ES-I3 (cell line): Measurements from ENCODE around the gene CALML6.

ENCODE experiments used
- H3K36me3 ChIP-seq: 2 replicates; pipeline ENCODE4 v1.6.1; 2013; ENCODE audit warnings: mild to moderate bottlenecking, low read length, control low read depth, moderate library complexity; ENCODE audit not compliant: insufficient read depth
- H3K4me1 ChIP-seq: 2 replicates; pipeline ENCODE4 v1.6.1; 2013; ENCODE audit warnings: mild to moderate bottlenecking, control low read depth, low read length; ENCODE audit not compliant: insufficient read depth
- H3K9ac ChIP-seq: 2 replicates; pipeline ENCODE4 v1.6.1; 2013; ENCODE audit warnings: low read depth, mild to moderate bottlenecking, low read length, moderate library complexity
- H3K9me3 ChIP-seq: 2 replicates; pipeline ENCODE4 v1.6.1; 2013; ENCODE audit warnings: mild to moderate bottlenecking, low read length, moderate library complexity; ENCODE audit not compliant: control insufficient read depth, insufficient read depth

CALML6 gene

DNA sequence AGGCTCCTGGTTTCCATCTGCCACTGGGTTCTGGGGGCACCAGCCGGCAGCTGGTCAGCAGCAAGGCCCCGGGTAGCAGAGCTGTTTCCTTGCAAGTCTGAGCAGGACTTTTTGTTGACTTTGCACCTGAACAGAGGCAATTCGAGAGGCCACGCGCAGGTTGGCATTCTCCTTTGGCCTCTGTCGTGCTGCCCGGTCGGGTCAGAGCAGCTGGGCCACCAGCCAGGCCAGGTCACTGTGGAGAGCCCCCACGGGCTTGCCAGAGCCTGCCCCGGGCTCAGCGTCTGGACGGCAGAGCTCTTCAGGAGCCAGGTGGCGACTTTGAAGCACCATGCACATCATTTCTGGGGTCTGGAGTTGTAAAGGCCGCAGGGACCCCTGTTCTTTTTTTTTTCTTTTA lies 32.4 kb downstream of the CALML6 start:
- Histone ChIP-seq H3K36me3 (no peaks in the 10 kb centered on the region), H3K9ac (no peak overlapping the region), H3K4me1 (peaks cover 5% of the 10 kb centered on the region; the same call in 1 of the 2 replicates), H3K9me3 (peaks cover 7% of the 10 kb centered on the region)

GRCh38 chr1:1948783-1949182 lies 33.7 kb downstream of the CALML6 start:
- Histone ChIP-seq H3K9ac (no peak overlapping the region), H3K36me3 (no peaks in the 10 kb centered on the region), H3K9me3 (peaks cover 7% of the 10 kb centered on the region), H3K4me1 (peaks cover under 1% of the 10 kb centered on the region; the same call in 1 of the 2 replicates)

- Histone ChIP-seq H3K36me3 (no peaks in the 10 kb centered on the region), H3K4me1 (no peaks in the 10 kb centered on the region), H3K9ac (no peak overlapping the region), H3K9me3 (peaks cover 7% of the 10 kb centered on the region)
These were observed 35.9 kb downstream of the CALML6 start for GRCh38 chr1:1950940-1951339.

DNA sequence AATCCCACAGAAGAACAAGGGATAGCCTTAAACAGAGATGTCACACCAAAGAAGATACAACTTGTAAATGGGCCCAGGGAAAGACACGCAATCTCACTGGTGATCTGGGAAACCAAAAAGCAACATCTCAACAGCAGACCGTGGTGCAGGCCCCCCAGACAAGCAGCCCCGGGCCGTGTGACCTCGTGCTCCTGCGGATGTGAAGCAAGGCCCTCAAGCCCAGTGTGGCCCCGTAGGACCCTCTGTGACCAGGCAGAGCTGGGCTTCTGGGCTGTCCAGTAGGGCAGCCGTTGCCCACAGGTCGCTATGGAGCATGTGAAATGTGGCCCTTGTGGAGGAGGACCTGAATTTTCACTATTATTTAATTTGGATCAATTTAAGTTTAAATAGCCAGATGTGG lies 39.0 kb downstream of the CALML6 start:
- H3K9ac ChIP-seq = no peak overlapping the region

DNA sequence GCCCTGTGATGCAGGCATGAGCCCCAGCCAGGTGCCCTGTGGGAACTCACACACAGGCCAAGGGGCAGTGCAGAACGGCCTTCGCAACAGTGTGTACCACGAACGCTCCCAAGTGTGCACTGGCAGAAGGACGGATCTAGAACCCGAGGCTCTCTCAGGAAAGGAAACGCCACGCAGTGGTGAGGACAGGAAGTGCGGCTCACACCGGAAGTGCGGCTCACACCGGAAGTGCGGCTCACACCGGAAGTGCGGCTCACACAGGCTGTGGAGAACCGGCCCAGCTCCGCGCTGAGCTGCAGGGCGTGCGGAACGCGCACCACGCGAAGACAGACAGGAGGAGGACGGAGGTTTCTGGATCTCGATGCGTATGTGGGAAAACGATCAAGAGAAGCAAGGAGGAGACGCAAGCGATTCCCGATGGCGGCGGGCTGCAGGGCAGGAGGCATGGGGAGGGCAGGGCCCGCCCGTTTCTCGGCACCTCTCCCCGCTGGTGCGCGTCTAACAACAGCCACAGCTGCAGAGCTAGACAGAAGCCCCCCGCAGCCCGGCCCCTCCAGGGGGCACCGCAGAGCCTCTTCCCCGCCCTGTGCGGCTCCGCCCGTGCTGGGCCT lies 39.9 kb downstream of the CALML6 start:
- H3K9ac ChIP-seq = no peak overlapping the region

More for the DNA sequence above, 39.0 kb downstream of the CALML6 start:
- Histone ChIP-seq H3K4me1 (no peaks in the 10 kb centered on the region), H3K36me3 (no peaks in the 10 kb centered on the region), H3K9me3 (peaks cover 7% of the 10 kb centered on the region)

DNA sequence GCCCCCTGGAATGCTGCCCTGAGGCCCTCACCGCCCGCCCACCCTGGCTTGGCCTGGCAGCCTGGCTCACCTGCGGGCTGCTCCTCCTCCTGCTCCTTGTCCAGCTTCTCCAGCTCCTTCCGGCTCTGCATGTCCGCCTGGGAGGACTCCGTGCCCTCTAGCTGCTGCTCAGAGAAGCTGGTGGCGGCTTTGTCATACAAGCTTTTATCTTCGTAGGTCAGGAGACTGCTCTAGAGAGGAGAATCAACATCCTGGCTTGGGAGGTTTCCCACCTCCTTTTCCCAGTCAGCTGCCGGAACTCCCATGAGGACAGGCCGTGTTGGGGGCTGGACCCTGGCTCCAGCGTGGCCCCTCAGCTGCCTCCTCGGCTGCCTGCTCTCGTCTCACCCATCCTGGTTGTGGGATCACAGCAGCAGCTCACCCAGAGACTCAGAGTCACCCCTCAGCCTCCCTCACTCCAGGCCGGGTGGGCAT lies 40.6 kb downstream of the CALML6 start:
- H3K9me3 ChIP-seq = peaks cover 6% of the 10 kb centered on the region
- H3K4me1 ChIP-seq = peaks cover 6% of the 10 kb centered on the region; the same call in 1 of the 2 replicates
- H3K9ac ChIP-seq = no peak overlapping the region
- H3K36me3 ChIP-seq = no peaks in the 10 kb centered on the region

More for the DNA sequence above, 39.9 kb downstream of the CALML6 start:
- H3K9me3 ChIP-seq = peaks cover 7% of the 10 kb centered on the region
- no peaks in the 10 kb centered on the region for H3K36me3 ChIP-seq
- no peaks in the 10 kb centered on the region for H3K4me1 ChIP-seq

DNA sequence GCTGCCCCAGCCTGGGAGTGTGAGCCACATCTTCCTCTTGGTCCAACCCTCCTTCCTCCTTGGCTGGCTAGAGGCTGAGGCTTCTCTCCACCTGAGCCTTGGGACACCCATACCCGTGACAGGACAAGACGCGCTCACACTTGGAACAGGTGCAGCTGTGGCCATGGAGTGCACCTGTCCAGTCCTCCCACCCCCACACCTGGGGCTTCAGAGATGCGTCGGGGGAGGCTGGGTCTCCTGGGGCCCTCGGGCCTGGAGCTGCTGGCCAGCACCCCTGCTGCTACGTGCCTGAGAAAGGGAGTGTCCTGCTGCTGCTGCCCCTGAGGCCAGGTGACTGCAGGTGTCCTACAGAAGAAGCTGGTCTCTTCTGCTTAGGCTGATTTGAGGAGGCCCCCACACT lies 41.0 kb downstream of the CALML6 start:
- Histone ChIP-seq H3K9ac (no peak overlapping the region), H3K36me3 (no peaks in the 10 kb centered on the region), H3K4me1 (peaks cover 10% of the 10 kb centered on the region; the same call in 1 of the 2 replicates), H3K9me3 (peaks cover 2% of the 10 kb centered on the region; the same call in 1 of the 2 replicates)

- H3K4me1 ChIP-seq = peaks cover 10% of the 10 kb centered on the region; the same call in 1 of the 2 replicates
These were observed 41.8 kb downstream of the CALML6 start for GRCh38 chr1:1956586-1957532.

DNA sequence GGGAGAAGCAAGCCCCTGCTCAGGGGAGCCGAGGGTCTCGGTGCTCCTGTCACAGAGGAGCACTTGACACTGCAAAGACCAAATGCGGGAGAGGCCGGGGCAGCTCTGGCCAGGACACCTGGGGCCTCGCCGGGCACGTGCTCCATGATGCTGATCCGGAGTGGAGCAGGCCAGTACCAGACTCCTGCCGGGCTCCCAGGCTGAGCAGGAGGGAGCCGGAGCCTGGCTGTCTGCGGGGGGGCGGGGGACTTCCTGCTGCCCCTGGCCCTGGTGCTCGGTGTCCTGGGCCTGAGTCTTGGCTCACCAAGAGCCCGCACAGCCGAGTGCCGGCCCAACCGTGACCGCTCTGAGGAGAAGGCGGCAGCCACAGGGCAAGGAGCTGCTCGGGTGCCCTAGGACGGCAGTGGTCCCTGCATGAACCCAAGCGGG lies 42.5 kb downstream of the CALML6 start:
- Histone ChIP-seq H3K4me1 (peaks cover 10% of the 10 kb centered on the region; the same call in 1 of the 2 replicates), H3K9me3 (no peaks in the 10 kb centered on the region), H3K36me3 (no peaks in the 10 kb centered on the region), H3K9ac (no peak overlapping the region)

More at GRCh38 chr1:1956586-1957532, 41.8 kb downstream of the CALML6 start:
- Histone ChIP-seq H3K36me3 (no peaks in the 10 kb centered on the region), H3K9ac (no peak overlapping the region), H3K9me3 (no peaks in the 10 kb centered on the region)

DNA sequence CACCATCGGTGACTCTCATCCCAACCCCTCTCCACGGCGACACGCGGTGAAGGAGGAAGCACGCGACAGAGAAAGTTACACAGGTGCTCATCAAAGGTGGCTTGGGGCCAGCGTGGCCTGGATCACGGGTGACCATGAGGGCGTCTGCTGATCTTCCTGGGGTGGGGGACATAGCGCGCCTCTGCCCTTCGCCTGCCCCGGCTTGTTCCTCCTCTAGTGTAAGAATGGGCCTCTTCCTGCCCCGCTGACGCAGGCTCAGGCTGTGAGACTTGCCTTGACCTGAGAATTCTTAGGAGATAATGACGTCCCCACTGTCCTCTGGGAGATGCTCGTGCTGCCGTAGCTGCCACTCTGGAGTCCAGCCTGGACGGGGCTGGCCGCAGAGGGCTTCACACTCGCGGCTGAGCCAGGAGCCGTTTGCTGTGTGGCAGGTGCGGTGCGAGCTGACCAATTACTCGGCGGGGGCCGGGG lies 43.0 kb downstream of the CALML6 start:
- Histone ChIP-seq H3K9me3 (no peaks in the 10 kb centered on the region; the same call in 1 of the 2 replicates), H3K9ac (no peak overlapping the region; the same call in 1 of the 2 replicates), H3K4me1 (peaks cover 10% of the 10 kb centered on the region; the same call in 1 of the 2 replicates)

DNA sequence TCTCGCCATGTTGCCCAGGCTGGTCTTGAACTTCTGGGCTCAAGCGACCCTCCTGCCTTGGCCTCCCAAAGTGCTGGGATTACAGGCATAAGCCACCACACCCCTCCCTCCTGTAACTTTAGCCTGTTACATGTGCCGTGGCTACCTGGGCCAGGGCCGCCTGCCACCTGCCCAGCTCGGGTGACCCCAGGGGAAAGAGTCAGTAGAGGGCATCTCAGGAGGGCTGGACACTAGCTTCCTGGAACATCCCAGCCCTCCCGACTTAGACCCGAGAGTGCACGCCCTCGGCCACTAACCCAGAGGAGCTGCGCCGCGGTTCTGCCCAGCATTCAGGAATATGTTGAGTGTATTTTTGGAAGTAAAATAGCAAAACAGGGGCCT lies 44.4 kb downstream of the CALML6 start:
- peaks cover 10% of the 10 kb centered on the region; the same call in 1 of the 2 replicates for H3K4me1 ChIP-seq
- H3K9me3 ChIP-seq = no peaks in the 10 kb centered on the region; the same call in 1 of the 2 replicates
- H3K9ac ChIP-seq = peak overlapping the region; percentile 27; the same call in 1 of the 2 replicates
- no peaks in the 10 kb centered on the region for H3K36me3 ChIP-seq

More for the DNA sequence above, 43.0 kb downstream of the CALML6 start:
- no peaks in the 10 kb centered on the region for H3K36me3 ChIP-seq

DNA sequence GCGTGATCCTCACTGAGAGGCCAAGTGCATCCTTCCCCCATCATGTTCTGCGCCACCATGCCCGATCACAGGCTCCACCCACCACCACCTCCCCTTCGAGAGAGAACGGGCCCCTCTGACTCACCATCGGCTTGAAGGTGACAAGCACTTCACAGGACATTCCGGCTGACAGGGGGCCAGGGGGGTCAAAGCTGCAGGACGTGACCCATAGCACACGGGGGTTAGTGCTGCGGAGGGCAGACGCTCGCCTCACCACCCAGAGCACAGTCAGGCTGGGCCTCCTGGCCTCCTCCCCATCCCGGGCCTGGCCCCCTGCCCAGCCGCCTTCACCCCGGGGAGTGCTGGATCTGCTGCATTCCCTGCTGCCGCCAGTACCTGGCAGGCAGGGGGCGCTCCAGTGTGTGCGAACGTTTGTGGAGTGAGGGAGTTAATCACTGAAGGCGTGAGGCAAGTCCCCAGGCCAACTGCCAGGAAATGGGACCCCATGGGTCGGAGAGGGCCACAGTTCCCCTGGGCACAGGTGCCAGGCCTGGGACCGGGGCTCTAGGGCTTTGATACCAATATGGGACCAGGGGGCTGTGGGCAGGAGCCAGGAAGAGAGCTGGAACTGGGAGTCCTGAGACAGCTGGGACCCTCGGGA lies 44.9 kb downstream of the CALML6 start:
- Histone ChIP-seq H3K9ac (peak overlapping the region; percentile 27; the same call in 1 of the 2 replicates), H3K9me3 (no peaks in the 10 kb centered on the region; the same call in 1 of the 2 replicates), H3K36me3 (no peaks in the 10 kb centered on the region), H3K4me1 (peaks cover 10% of the 10 kb centered on the region; the same call in 1 of the 2 replicates)

DNA sequence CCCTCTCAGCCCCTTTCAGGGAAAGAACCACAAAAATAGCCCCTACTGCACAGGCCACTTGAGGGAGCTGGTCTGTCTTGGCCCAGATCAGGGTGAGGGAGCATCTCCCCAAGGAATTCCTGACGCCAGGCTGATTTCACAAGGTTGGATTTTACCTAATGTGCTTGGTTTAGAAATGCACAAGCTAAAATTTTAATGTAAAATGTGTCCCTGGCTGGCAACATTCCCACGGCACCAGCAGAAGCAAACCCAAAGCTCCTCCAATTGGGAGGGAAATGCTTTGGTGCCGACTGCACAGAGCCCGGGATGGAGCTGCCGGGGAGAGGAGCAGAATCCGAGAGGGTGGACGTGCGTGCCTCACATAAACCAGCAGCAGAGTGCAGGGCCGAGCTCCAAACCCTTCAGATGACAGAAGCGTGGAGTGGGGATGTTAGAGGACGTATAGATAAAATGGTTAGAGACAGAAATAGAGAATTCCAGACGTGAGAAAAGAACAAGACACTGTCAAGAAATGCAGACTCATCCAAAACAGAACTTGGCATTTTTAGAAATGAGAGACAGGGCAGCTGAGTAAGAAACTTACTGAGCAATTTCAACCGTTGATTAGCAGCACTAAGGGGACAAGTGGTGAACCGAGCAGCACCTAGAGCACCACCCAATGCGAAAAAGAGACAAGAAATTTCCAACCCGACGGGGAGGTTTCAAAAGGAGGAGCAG lies 45.6 kb downstream of the CALML6 start:
- H3K4me1 ChIP-seq = peaks cover 10% of the 10 kb centered on the region; the same call in 1 of the 2 replicates
- H3K9me3 ChIP-seq = no peaks in the 10 kb centered on the region; the same call in 1 of the 2 replicates
- H3K9ac ChIP-seq = no peak overlapping the region; the same call in 1 of the 2 replicates
- H3K36me3 ChIP-seq = no peaks in the 10 kb centered on the region
